Panc1 (cell line): Measurements from ENCODE around the gene STARD9. TPM values are rescaled to one million over a fixed set of nuclear protein-coding genes. Genes with fewer than 3 reads are reported as not detected.

Experiments
- ATAC-seq: fragments of 200-7000 bp; cut with Tn5 transposase; 2 replicates; pipeline ENCODE4 v1.9.1; 2020; ENCODE audit warnings: mild to moderate bottlenecking, moderate library complexity
- BruUV-seq: library from RNA; stranded (reverse); fragments of 400-500 nt; replicated peaks from 2 replicates; lab custom pipeline; 2021; lab: Mats Ljungman, UMichigan
- CTCF ChIA-PET: fragments of 300-600 bp; sonication (Branson Sonifier 250); formaldehyde crosslinking; loops from one replicate; lab custom pipeline; 2022; ENCODE audit warnings: antibody characterized with exemption; lab: Charles Lee
- POLR2A ChIA-PET: fragments of 300-600 bp; sonication (Branson Sonifier 250); formaldehyde crosslinking; loops from one replicate; lab custom pipeline; 2022; ENCODE audit warnings: antibody characterized with exemption; lab: Charles Lee
- DNase-seq: peaks from one replicate; pipeline ENCODE4 v3.0.0-alpha.2; 2010; ENCODE audit warnings: low read depth, low spot score
- H3K27ac ChIP-seq: 2 replicates; pipeline ENCODE4 v1.5.1; 2011; ENCODE audit warnings: mild to moderate bottlenecking, low read length, inconsistent platforms
- H3K27me3 ChIP-seq: fragments of 200-500 bp; sonication (Bioruptor generic); 2 replicates; pipeline ENCODE4 v1.6.0; 2014; ENCODE audit warnings: low read length, inconsistent platforms; ENCODE audit not compliant: control insufficient read depth, insufficient read depth
- H3K36me3 ChIP-seq: fragments of 200-500 bp; sonication (Bioruptor generic); 2 replicates; pipeline ENCODE4 v1.5.1; 2014; ENCODE audit warnings: inconsistent platforms, mild to moderate bottlenecking, low read length, moderate library complexity; ENCODE audit not compliant: control insufficient read depth, insufficient read depth
- H3K4me1 ChIP-seq: 2 replicates; pipeline ENCODE4 v1.5.1; 2011; ENCODE audit warnings: inconsistent platforms, mild to moderate bottlenecking, low read length, moderate library complexity; ENCODE audit not compliant: control insufficient read depth, insufficient read depth
- H3K4me3 ChIP-seq, 2 experiments: 2 replicates each; pipeline ENCODE4 v1.5.1; 2011 to 2012; ENCODE audit warnings: low read depth in 2 of 2, low read length in 2 of 2, mild to moderate bottlenecking in 2 of 2, inconsistent platforms in 1 of 2, moderate library complexity in 1 of 2
- H3K9me3 ChIP-seq: fragments of 200-500 bp; sonication (Bioruptor generic); 2 replicates; pipeline ENCODE4 v1.5.1; 2014; ENCODE audit warnings: low read depth, mild to moderate bottlenecking, inconsistent platforms, low read length, moderate library complexity; ENCODE audit not compliant: control insufficient read depth, insufficient read depth
- CTCF ChIP-seq: fragments of 450-650 bp; IDR thresholded peaks from 2 replicates; pipeline ENCODE4 v1.5.1; 2017; ENCODE audit warnings: mild to moderate bottlenecking
- POLR2AphosphoS5 ChIP-seq: IDR thresholded peaks from 2 replicates; pipeline ENCODE4 v1.6.1; 2012; ENCODE audit warnings: mild to moderate bottlenecking, low read depth, low read length, moderate library complexity
- REST ChIP-seq, 2 experiments: IDR thresholded peaks; 2 replicates each; pipeline ENCODE4 v1.6.1; 2011 to 2012; ENCODE audit warnings: low read depth in 2 of 2, control low read depth in 1 of 2, low read length in 1 of 2, mild to moderate bottlenecking in 1 of 2, moderate library complexity in 1 of 2; ENCODE audit not compliant: insufficient read depth in 1 of 2
- SIN3A ChIP-seq: IDR thresholded peaks from 2 replicates; pipeline ENCODE4 v1.6.1; 2012; ENCODE audit warnings: low read depth, mild to moderate bottlenecking, low read length, moderate library complexity, borderline replicate concordance; ENCODE audit not compliant: insufficient read depth
- TCF7L2 ChIP-seq: IDR thresholded peaks from 2 replicates; pipeline ENCODE4 v1.6.1; 2011; ENCODE audit warnings: mild to moderate bottlenecking, low read depth, low read length, inconsistent platforms
- in situ Hi-C: cut with HindIII; loops from 2 replicates; pipeline ENCODE4 v1.10.0; 2016; ENCODE audit warnings: low sequenced_read_pairs, low pct_unique_long_range_greater_than_20kb
- intact Hi-C: fragments of 100-400 bp; cut with micrococcal nuclease; formaldehyde crosslinking; loops from one replicate; pipeline ENCODE4 v1.10.0; 2022; ENCODE audit not compliant: unreplicated experiment
- total RNA-seq: library from RNA; stranded (reverse); gene quantifications from one replicate; pipeline ENCODE4 v1.2.1, GENCODE V29; 2021; ENCODE audit not compliant: unreplicated experiment

Gene STARD9
- total RNA-seq, 1 experiment from 2014 or later = 13.4 TPM

DNA sequence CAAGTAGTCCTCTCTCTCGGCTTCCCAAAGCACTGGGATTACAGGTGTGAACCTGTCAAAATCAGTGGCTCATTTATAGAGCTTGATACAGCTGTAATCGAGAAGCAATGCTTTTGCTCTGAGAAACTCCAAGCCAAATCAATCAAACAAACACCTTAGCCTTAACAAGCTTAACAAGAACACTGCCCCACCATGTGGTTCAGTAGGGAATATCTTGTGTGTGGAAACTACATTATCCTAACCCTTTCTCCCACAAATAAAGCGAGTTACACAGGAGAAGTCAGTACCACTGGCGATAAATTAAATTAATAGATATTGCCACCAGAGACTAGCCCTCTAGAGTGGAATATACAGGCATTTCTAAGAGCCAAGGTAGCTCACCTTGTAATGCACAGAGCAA, 147.7 kb downstream of the STARD9 start:
- POLR2A ChIA-PET = no interaction called here
- in situ Hi-C loops = no loop called here

DNA sequence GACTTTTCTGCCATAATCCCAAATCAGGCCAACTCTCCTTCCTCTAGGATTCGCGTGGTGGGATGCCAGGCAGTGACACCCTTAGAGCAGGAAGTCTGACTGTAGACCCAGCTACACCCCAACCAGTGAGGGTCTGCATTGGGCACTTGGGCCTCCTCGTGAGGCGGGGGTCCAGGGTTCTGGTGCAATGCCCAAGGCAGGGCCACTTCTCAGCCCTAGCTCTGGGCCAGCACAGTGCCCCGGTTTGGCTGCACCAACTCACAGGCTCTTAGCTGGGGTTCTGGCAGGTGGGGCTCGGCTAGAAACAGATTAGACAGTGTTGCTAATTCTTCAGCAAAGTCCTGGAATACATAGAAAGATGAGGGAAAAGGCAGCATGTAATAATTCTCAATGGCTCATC, 148.9 kb downstream of the STARD9 start:
- ATAC-seq (no peak), DNase-seq (no peak)
- no peaks in the 10 kb centered on the region for H3K4me1 ChIP-seq
- ChIA-PET CTCF (no interaction called here), POLR2A (interaction anchor here (0.6 kb wide), 2 partner anchors 10 to 469 kb away, joined by 3 read pairs; no protein-coding TSS in a partner anchor)
- no peaks in the 10 kb centered on the region; the same call in none of the 2 replicates for H3K36me3 ChIP-seq
- no peaks in the 10 kb centered on the region for H3K27me3 ChIP-seq
- H3K27ac ChIP-seq = no peak overlapping the region
- intact Hi-C loops (no loop called here), in situ Hi-C loops (no loop called here)
- TF ChIP-seq CTCF (no peak), REST (IDR thresholded peaks at IDR 0.05; ENCODE audit: insufficient read depth in 1 of 2, low read depth in 2 of 2, low read length in 1 of 2) (no peak), TCF7L2 (no peak), SIN3A (no peak), POLR2AphosphoS5 (no peak)
- H3K4me3 ChIP-seq = no peak overlapping the region
- TSS peak; percentile 51 for BruUV-seq
- H3K9me3 ChIP-seq = no peaks in the 10 kb centered on the region

More for the DNA sequence above, 147.7 kb downstream of the STARD9 start:
- BruUV-seq = no TSS peak
- DNase-seq (no peak), ATAC-seq (no peak)
- Histone ChIP-seq H3K27ac (no peak overlapping the region), H3K27me3 (no peaks in the 10 kb centered on the region), H3K4me3 (no peak overlapping the region), H3K9me3 (no peaks in the 10 kb centered on the region), H3K36me3 (no peaks in the 10 kb centered on the region; the same call in none of the 2 replicates), H3K4me1 (no peaks in the 10 kb centered on the region)
- intact Hi-C loops = no loop called here
- TF ChIP-seq CTCF (no peak), SIN3A (no peak), POLR2AphosphoS5 (no peak; the same call in 1 of the 2 replicates), REST (IDR thresholded peaks at IDR 0.05; ENCODE audit: insufficient read depth in 1 of 2, low read depth in 2 of 2, low read length in 1 of 2) (no peak), TCF7L2 (no peak)
- CTCF ChIA-PET = no interaction called here
